GM10847 (cell line): Measurements from ENCODE around the gene MICAL2.

Source experiments
- POLR2A ChIP-seq: IDR thresholded peaks from 2 replicates; pipeline ENCODE4 v1.6.1; 2011; ENCODE audit not compliant: insufficient read length; ENCODE audit errors: extremely low read depth

Gene MICAL2

GRCh38 chr11:12073436-12073835 lies 37.0 kb upstream of the MICAL2 start:
- no peak for TF ChIP-seq POLR2A

- TF ChIP-seq POLR2A: no peak
Measured at GRCh38 chr11:12073886-12074285, 36.5 kb upstream of the MICAL2 start.

GRCh38 chr11:12074529-12075195 lies 35.7 kb upstream of the MICAL2 start:
- no peak for TF ChIP-seq POLR2A

GRCh38 chr11:12075291-12075690 lies 35.1 kb upstream of the MICAL2 start:
- no peak for TF ChIP-seq POLR2A

GRCh38 chr11:12075822-12076821 lies 34.3 kb upstream of the MICAL2 start:
- no peak for TF ChIP-seq POLR2A

GRCh38 chr11:12076840-12077534 lies 33.4 kb upstream of the MICAL2 start:
- no peak for TF ChIP-seq POLR2A

GRCh38 chr11:12077535-12078280 lies 32.7 kb upstream of the MICAL2 start:
- TF ChIP-seq POLR2A: no peak

GRCh38 chr11:12079726-12080556 lies 30.4 kb upstream of the MICAL2 start:
- TF ChIP-seq POLR2A: no peak

GRCh38 chr11:12083380-12083779 lies 27.0 kb upstream of the MICAL2 start:
- no peak for TF ChIP-seq POLR2A

- no peak for TF ChIP-seq POLR2A
Measured at GRCh38 chr11:12084256-12084655, 26.1 kb upstream of the MICAL2 start.

GRCh38 chr11:12085371-12086251 lies 24.8 kb upstream of the MICAL2 start:
- no peak for TF ChIP-seq POLR2A

- TF ChIP-seq POLR2A: no peak
Measured at GRCh38 chr11:12086271-12087074, 23.9 kb upstream of the MICAL2 start.
